Fibroblast of the aortic adventitia (primary cell): ENCODE data around the gene DPF1. TPM values are rescaled to one million over a fixed set of nuclear protein-coding genes. Genes with fewer than 3 reads are reported as not detected.

ENCODE experiments used
- DNase-seq: peaks from one replicate; pipeline ENCODE4 v3.0.0-alpha.2; 2010; ENCODE audit warnings: low read depth
- H3K4me3 ChIP-seq: 2 replicates; pipeline ENCODE4 v1.5.1; 2011; ENCODE audit warnings: low read depth, mild to moderate bottlenecking, control low read depth, low read length, moderate library complexity
- CTCF ChIP-seq: IDR thresholded peaks from 2 replicates; pipeline ENCODE4 v1.5.1; 2011; ENCODE audit warnings: mild to moderate bottlenecking, low read length, control low read depth, inconsistent platforms; ENCODE audit not compliant: insufficient read depth
- total RNA-seq: library from RNA; depleted of rRNA; stranded (reverse); fragments of >200 nt; gene quantifications from 2 replicates; pipeline ENCODE4 v1.2.3, GENCODE V29; 2012; ENCODE audit warnings: low replicate concordance

Gene DPF1
- total RNA-seq: 2.7 and 3.3 TPM in 2 replicates

- no peak for TF ChIP-seq CTCF
- DNase-seq: peak; percentile 35
- peak within 1 kb of the TSS; percentile 73 for H3K4me3 ChIP-seq
These were observed at the start of gene DPF1 for GRCh38 chr19:38224014-38224862. Gene DPF1, minus strand, starts transcription at chr19:38224222. Its CDS starts 80 bp downstream, at chr19:38224142.

GRCh38 chr19:38273499-38273898 is 49.5 kb upstream of the DPF1 start:
- DNase-seq: no peak
- no peak overlapping the region for H3K4me3 ChIP-seq
- no peak for TF ChIP-seq CTCF

GRCh38 chr19:38270587-38271167 is 46.7 kb upstream of the DPF1 start:
- no peak for TF ChIP-seq CTCF
- DNase-seq: no peak
- no peak overlapping the region for H3K4me3 ChIP-seq

- TF ChIP-seq CTCF: no peak
- no peak for DNase-seq
- no peak overlapping the region for H3K4me3 ChIP-seq
These were observed 44.5 kb upstream of the DPF1 start for GRCh38 chr19:38268539-38268938.

GRCh38 chr19:38267761-38268483 is 43.9 kb upstream of the DPF1 start:
- no peak for DNase-seq
- H3K4me3 ChIP-seq: no peak overlapping the region
- TF ChIP-seq CTCF: no peak

GRCh38 chr19:38266981-38267597 is 43.1 kb upstream of the DPF1 start:
- no peak for TF ChIP-seq CTCF
- H3K4me3 ChIP-seq: no peak overlapping the region
- peak; percentile 37 for DNase-seq
